GM11168 (cell line): ENCODE results near the gene CAMKMT.

ENCODE experiments used
- in situ Hi-C: fragments of 300-500 bp; cut with MboI; formaldehyde crosslinking; loops from one replicate; pipeline ENCODE4 v1.12.0; 2022; ENCODE audit warnings: low sequenced_read_pairs; ENCODE audit not compliant: unreplicated experiment

Gene CAMKMT

GRCh38 chr2:44361330-44362206 is at the start of gene CAMKMT, which contains the start of gene PREPL:
CAMKMT (plus strand) TSS chr2:44361947.
PREPL (minus strand) TSS chr2:44361494; CDS start chr2:44346342, 15,152 bp downstream.
- in situ Hi-C loops: no loop called here

GRCh38 chr2:44314362-44314761 is 47.4 kb upstream of the CAMKMT start:
- in situ Hi-C loops: no loop called here

GRCh38 chr2:44315945-44316344 is 45.8 kb upstream of the CAMKMT start:
- in situ Hi-C loops: no loop called here

GRCh38 chr2:44320832-44321231 is 40.9 kb upstream of the CAMKMT start:
- in situ Hi-C loops: no loop called here

- in situ Hi-C loops: no loop called here
These were observed 40.4 kb upstream of the CAMKMT start for GRCh38 chr2:44321360-44321759.

GRCh38 chr2:44324971-44325426 is 36.7 kb upstream of the CAMKMT start:
- in situ Hi-C loops: no loop called here

- in situ Hi-C loops: no loop called here
These were observed 35.9 kb upstream of the CAMKMT start for GRCh38 chr2:44325897-44326296.

- in situ Hi-C loops: no loop called here
These were observed 35.0 kb upstream of the CAMKMT start for GRCh38 chr2:44326548-44327264.

GRCh38 chr2:44328750-44329149 is 33.0 kb upstream of the CAMKMT start:
- in situ Hi-C loops: no loop called here

GRCh38 chr2:44329343-44329742 is 32.4 kb upstream of the CAMKMT start:
- in situ Hi-C loops: no loop called here

- in situ Hi-C loops: no loop called here
These were observed 30.9 kb upstream of the CAMKMT start for GRCh38 chr2:44330801-44331200.

- in situ Hi-C loops: no loop called here
These were observed 27.8 kb upstream of the CAMKMT start for GRCh38 chr2:44333994-44334393.

- in situ Hi-C loops: no loop called here
These were observed 25.8 kb upstream of the CAMKMT start for GRCh38 chr2:44335806-44336538.

GRCh38 chr2:44342854-44343253 is 18.9 kb upstream of the CAMKMT start:
- in situ Hi-C loops: no loop called here

GRCh38 chr2:44347526-44347925 is 14.2 kb upstream of the CAMKMT start:
- in situ Hi-C loops: no loop called here

- in situ Hi-C loops: no loop called here
These were observed 13.3 kb upstream of the CAMKMT start for GRCh38 chr2:44348400-44348799.

GRCh38 chr2:44349506-44349905 is 12.2 kb upstream of the CAMKMT start:
- in situ Hi-C loops: no loop called here

GRCh38 chr2:44351088-44351487 is 10.7 kb upstream of the CAMKMT start:
- in situ Hi-C loops: no loop called here

- in situ Hi-C loops: no loop called here
These were observed 10.1 kb upstream of the CAMKMT start for GRCh38 chr2:44351676-44352075.

- in situ Hi-C loops: no loop called here
These were observed 9.2 kb upstream of the CAMKMT start for GRCh38 chr2:44352510-44352909.

GRCh38 chr2:44354761-44355160 is 7.0 kb upstream of the CAMKMT start:
- in situ Hi-C loops: no loop called here
